ENCODE results near the gene LSP1. TPM values are rescaled to one million over a fixed set of nuclear protein-coding genes. Genes with fewer than 3 reads are reported as not detected.

The LSP1 gene
- total RNA-seq, 1 donor from 2014 or later: 301 TPM

- no peak overlapping the region for H3K4me3 Mint-ChIP-seq
Observed at GRCh38 chr11:1876361-1877063, 23.6 kb downstream of the LSP1 start.

DNA sequence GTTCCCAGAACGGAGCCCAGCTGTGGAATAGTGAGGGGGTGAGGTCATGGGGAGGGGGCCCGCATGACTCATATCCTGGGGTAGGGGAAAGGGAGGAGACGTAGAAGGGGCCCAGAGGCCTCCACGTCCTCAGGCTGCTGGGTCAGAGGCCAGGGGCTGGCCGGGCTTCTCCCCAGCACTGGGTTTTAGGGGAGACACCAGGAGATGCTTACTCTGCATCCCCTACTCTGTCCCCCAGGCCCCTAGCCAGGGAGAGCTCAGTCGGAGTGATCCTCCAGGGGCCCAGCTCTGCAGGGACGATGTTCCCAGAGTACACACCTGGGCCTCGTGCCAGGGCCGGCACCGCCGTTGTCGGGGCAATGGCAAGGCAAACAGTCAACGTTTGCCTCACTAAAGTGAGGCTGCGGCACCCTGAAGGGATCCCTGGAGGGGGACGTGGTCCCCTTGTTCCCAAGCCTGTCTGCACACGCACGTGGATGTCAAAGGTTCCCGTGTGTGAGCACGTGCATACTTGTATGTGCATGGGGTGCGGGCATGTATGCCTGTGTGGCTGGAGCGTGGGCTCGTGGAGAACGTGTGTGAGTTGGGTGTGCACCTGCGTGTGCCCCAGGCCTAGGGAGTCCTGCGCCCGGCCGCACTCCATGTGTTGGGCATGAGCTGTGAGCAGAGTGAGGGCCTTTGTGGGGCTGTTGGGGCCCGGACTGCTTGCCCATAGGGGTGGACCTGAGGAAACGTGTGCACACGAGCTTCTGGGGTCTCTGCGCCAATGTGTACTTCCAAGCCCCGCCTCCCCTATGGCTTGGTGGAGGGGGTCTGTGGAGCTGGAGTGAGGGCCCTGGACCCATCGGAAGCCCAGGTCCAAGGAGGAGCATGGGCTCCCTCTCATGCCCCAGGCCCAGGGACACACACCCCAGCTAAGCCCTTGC, 24.6 kb downstream of the LSP1 start:
- Mint-ChIP-seq H3K27me3 (no peaks in the 10 kb centered on the region), H3K9me3 (no peaks in the 10 kb centered on the region), H3K4me3 (no peak overlapping the region), H3K4me1 (peaks cover 62% of the 10 kb centered on the region), H3K27ac (no peak overlapping the region), H3K36me3 (ENCODE audit: low read depth) (peaks cover 12% of the 10 kb centered on the region)
- peak; percentile 14 for DNase-seq
- intact Hi-C loops (cut with micrococcal nuclease): no loop called here
- no peak for TF ChIP-seq CTCF (IDR thresholded peaks at IDR 0.05)
- CTCF ChIA-PET: interaction anchor here (1.5 to 1.8 kb wide), 4 partner anchors 15 to 25 kb away, joined by 3 to 7 read pairs (median 4); partner anchors contain the start of gene LSP1
- no peak for ATAC-seq (ENCODE audit: low read depth)
- POLR2A ChIA-PET: interaction anchor here (1.0 to 1.7 kb wide), 3 partner anchors 25 to 27 kb away, joined by 3 to 8 read pairs (median 3); partner anchors contain the start of gene LSP1

More at GRCh38 chr11:1876361-1877063, 23.6 kb downstream of the LSP1 start:
- peak; percentile 32 for DNase-seq
- no peak overlapping the region for H3K27ac Mint-ChIP-seq
- no peaks in the 10 kb centered on the region for H3K9me3 Mint-ChIP-seq
- intact Hi-C loops (cut with micrococcal nuclease): no loop called here
- peaks cover 13% of the 10 kb centered on the region for H3K36me3 Mint-ChIP-seq (ENCODE audit: low read depth)
- no peak for TF ChIP-seq CTCF (IDR thresholded peaks at IDR 0.05)
- no peaks in the 10 kb centered on the region for H3K27me3 Mint-ChIP-seq
- POLR2A ChIA-PET: interaction anchor here (0.9 to 1.7 kb wide), 4 partner anchors 22 to 31 kb away, joined by 3 to 8 read pairs (median 4); partner anchors contain the start of gene LSP1
- H3K4me1 Mint-ChIP-seq: peaks cover 64% of the 10 kb centered on the region
- no peak for ATAC-seq (ENCODE audit: low read depth)
- CTCF ChIA-PET: interaction anchor here (0.7 to 1.8 kb wide), 8 partner anchors 14 to 267 kb away, joined by 3 to 7 read pairs (median 3); partner anchors contain the start of genes LSP1 and TNNI2

DNA sequence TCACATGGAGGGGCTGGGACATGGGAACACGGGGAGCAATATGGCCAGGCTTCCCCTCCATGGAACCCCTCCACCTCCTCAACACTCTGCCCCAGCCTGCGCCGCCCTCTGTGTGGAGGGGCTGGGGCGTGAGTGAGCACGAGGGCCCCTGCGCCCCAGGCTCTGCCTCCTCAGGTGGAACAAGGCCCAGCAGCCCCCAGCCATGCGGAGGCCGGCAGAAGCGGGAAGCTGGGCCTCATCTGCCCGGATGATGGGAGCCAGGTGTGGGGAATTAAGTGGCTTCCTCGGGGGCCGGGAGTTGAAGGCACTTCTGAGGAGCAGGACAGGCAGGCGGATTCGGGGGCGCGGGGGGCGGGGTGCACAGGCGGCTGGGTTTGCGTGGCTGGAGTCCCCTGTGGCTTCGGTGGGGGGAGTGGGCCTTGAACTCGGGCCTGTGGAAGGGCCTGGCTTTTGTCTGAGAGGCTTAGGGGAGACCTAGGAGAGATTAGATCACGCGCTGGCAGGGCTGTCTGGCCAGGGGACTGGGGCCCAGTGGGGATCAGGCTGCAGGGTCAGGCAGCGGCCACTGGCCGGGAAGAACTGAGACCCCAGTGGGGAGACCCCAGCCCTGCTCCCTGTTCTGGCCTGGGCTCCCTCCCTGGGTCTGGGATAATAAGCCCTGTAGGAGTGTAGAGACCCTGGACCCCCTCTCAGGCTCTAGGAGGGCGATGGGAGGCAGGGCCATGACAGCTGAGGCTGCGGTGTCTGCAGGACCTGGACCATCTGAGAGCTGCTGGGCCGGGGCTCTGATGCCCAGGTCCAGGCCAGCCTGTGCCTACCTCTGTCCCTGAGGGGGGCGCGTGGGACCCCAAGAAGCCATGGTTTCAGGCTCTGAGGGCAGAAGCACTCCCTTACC, 25.5 kb downstream of the LSP1 start:
- intact Hi-C loops (cut with micrococcal nuclease): no loop called here
- peaks cover 57% of the 10 kb centered on the region for H3K4me1 Mint-ChIP-seq
- ATAC-seq (ENCODE audit: low read depth): no peak

DNA sequence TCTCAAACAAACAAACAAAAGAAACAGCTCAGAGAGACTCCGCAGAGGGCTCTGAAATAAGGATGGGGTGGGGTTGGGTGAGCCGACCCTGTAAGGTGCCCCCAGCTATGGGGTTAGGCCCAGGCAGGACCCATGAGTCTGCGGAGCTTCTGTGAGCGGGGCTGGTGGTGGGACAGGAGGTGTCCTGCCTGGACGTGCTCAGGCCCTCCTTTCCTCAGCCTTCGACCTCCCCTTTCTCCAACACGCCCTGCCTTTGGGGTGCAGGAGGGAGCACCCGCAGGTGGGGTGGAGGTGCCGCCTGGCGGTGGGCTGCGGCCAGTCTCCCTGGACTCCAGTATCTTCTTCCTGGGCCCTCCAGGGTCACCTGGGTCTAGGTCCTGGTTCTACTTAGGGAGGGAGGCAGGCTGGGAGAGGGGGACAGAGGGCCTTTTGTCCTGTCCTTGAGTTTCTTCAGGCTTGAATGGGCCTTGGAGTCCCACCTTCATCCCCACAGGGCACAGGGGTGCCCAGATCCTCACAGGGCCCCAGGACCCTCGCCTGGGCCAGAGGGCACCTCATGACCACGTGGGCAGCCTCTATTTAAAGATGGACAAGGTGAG, 26.6 kb downstream of the LSP1 start:
- CTCF ChIA-PET: no interaction called here
- no peak overlapping the region for H3K4me3 Mint-ChIP-seq
- no peak for TF ChIP-seq CTCF (IDR thresholded peaks at IDR 0.05)
- H3K4me1 Mint-ChIP-seq: peaks cover 54% of the 10 kb centered on the region
- H3K9me3 Mint-ChIP-seq: no peaks in the 10 kb centered on the region
- DNase-seq (peak; percentile 14), ATAC-seq (ENCODE audit: low read depth) (no peak)
- H3K27me3 Mint-ChIP-seq: no peaks in the 10 kb centered on the region
- POLR2A ChIA-PET: interaction anchor here (1.2 to 5.4 kb wide), 3 partner anchors 27 to 38 kb away, joined by 4 to 55 read pairs (median 5); partner anchors contain the start of gene LSP1
- intact Hi-C loops (cut with micrococcal nuclease): no loop called here
- H3K27ac Mint-ChIP-seq: no peak overlapping the region
- peaks cover 12% of the 10 kb centered on the region for H3K36me3 Mint-ChIP-seq (ENCODE audit: low read depth)

More for the DNA sequence above, 25.5 kb downstream of the LSP1 start:
- POLR2A ChIA-PET: interaction anchor here (1.1 to 1.2 kb wide), 2 partner anchors 26 to 33 kb away, joined by 3 to 4 read pairs; partner anchors contain the start of gene LSP1
- peak; percentile 15 for DNase-seq
- H3K9me3 Mint-ChIP-seq: no peaks in the 10 kb centered on the region
- TF ChIP-seq CTCF (IDR thresholded peaks at IDR 0.05): no peak
- H3K4me3 Mint-ChIP-seq: no peak overlapping the region
- CTCF ChIA-PET: no interaction called here
- H3K27me3 Mint-ChIP-seq: no peaks in the 10 kb centered on the region
- H3K36me3 Mint-ChIP-seq (ENCODE audit: low read depth): peaks cover 12% of the 10 kb centered on the region
- H3K27ac Mint-ChIP-seq: no peak overlapping the region

All from activated B cell treated with CpG ODN at 0.5 μM for 24 hours (primary cell).